GM13976 (cell line): ENCODE results near the gene TSPO.

ENCODE experiments used
- DNase-seq: peaks from one replicate; pipeline ENCODE4 v3.0.0; 2012; ENCODE audit warnings: low spot score
- CTCF ChIP-seq: IDR thresholded peaks from 2 replicates; pipeline ENCODE4 v1.5.1; 2012; ENCODE audit warnings: borderline replicate concordance, mild to moderate bottlenecking; ENCODE audit not compliant: insufficient read depth; ENCODE audit errors: extremely low read depth, missing control alignments, control extremely low read depth
- in situ Hi-C: fragments of 300-500 bp; cut with MboI; formaldehyde crosslinking; loops from one replicate; pipeline ENCODE4 v1.12.0; 2022; ENCODE audit warnings: low sequenced_read_pairs, mixed read lengths, inconsistent platforms; ENCODE audit not compliant: unreplicated experiment

TSPO gene

GRCh38 chr22:43207386-43207785 is 56.0 kb downstream of the TSPO start:
- no peak for DNase-seq
- in situ Hi-C loops, result no loop called here
- no peak for TF ChIP-seq CTCF

DNA sequence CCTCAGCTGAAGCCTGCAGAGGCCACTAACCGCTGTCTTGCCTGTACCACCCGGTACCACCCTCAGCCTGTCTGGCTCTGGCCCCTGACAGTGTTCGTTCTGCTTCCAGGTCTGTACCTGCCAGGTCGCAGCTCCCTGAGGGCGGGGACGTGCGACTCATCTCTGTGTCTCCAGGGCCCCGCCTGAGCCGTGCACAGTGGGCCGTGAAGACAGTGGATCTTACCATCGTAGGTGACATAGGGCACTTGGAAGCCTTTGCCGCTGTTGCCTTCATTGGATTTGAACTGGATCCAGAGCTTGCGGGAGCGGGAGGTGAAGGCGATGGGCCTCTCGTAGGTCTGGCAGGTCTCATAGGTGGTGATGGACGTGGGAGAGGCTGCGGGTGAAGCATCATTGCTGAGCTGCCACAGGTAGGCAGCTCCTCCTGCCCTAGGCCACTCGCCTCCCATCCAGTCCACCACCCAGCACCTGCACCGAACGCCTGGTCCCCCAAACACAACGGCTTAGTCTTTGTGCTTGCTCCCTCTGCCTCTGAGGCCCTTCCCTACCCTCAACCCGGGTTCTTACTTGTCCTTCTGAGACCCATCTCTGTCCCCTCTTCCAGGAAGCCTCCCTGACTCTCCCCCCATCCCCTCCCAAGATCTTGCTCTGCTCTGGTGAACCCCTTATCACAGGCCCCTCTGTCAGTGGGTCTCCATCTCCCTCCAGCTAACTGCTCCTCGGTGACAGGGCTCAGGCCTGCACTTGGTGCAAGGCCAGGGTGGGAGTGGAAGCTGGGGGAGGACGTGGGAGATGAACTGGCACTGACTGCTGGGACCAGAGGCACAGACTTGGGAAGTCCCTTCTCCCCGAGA is 56.7 kb downstream of the TSPO start:
- in situ Hi-C loops, result no loop called here

DNA sequence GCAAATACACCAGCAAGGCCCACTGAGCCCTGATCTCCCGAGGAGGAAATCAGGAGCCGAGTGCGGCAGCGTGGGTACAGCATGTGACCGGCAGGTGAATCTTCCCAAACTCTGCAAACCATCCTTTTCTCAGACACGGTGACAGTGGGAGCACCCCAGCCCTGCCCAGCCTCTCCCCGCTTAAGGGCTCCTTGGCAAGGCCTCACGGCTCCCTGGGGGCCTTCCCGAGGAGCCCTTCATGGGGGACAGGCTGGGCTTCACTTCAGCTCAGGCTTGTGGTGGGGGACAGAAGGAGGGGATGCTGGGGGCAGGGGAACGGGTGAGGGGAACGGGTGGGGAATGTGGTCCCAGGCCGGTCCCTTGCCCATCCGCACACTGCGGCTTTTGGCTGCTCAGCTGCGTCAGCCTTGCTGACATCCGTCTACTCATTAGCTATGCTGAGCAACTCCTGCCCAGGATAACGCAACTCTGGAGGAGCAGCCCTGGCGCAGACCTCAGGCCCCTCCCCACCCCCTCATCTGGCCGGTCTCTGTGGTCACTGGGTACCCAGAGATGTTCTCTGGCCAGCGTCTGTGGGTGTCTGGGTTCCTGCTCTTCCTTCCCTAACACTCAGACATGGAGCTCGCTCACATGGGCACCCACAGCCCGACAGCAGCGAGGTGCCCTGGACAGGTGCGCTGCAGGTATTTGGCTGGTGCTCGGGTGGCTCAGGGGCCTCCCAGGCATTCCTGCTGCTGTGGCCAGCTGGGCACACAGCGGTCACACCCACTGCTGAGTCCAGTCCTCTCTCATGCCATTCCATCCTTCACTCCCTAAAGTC is 57.6 kb downstream of the TSPO start:
- in situ Hi-C loops, result no loop called here
- no peak for DNase-seq
- no peak for TF ChIP-seq CTCF

More for the DNA sequence above, 56.7 kb downstream of the TSPO start:
- DNase-seq, result no peak
- TF ChIP-seq CTCF, result no peak

- no peak for TF ChIP-seq CTCF
- no peak for DNase-seq
- in situ Hi-C loops, result no loop called here
Measured at GRCh38 chr22:43209523-43209890, 58.1 kb downstream of the TSPO start.

- in situ Hi-C loops, result no loop called here
- no peak for DNase-seq
- no peak for TF ChIP-seq CTCF
Measured at GRCh38 chr22:43209971-43210370, 58.6 kb downstream of the TSPO start.

GRCh38 chr22:43210631-43211515 is 59.5 kb downstream of the TSPO start:
- no peak for DNase-seq
- in situ Hi-C loops, result no loop called here
- no peak for TF ChIP-seq CTCF
